Left renal cortex interstitium (tissue), 4 donors: ENCODE measurements around the gene LDLRAD4. TPM values are rescaled to one million over a fixed set of nuclear protein-coding genes. Genes with fewer than 3 reads are reported as not detected.

Experiments
- DNase-seq, 4 donors: peaks; one replicate each; pipeline ENCODE4 v3.0.0-alpha.2; 2013; ENCODE audit warnings: low read depth in 4 of 4, low spot score in 2 of 4, missing footprints in 1 of 4
- polyA plus RNA-seq, 4 donors: library from polyadenylated mRNA; unstranded; fragments of 120-200 nt; gene quantifications; one replicate each; pipeline ENCODE4 v1.2.1, GENCODE V29; 2013; ENCODE audit not compliant: insufficient read length in 4 of 4

LDLRAD4 gene
- polyA plus RNA-seq, 4 donors: 10.3 to 12.7 (median 12.3) TPM

DNA sequence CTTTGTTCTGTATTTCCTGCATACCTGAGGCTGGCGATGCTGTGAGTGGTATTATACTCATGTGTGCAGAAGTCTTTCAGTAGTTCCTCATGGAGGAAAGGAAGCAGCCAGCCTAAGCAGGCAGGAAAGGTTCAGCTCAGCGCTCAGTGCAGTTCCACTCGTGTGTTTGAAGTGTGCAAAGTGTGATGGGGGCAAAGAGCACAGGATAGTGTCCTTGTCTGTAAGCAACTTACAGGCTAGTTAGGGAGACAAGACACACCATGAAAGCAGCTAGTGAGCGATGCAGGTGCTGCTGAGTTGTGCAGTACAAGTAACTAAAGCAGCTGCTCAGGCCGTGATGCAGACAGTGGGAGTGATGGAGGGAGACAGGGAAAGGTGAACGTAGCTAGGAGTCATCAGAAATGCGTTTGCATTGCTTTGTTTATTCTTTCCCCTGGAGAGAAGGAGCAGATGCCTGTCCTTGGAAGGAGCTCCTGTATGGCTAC is 146.2 kb downstream of the LDLRAD4 start:
- no peak for DNase-seq

DNA sequence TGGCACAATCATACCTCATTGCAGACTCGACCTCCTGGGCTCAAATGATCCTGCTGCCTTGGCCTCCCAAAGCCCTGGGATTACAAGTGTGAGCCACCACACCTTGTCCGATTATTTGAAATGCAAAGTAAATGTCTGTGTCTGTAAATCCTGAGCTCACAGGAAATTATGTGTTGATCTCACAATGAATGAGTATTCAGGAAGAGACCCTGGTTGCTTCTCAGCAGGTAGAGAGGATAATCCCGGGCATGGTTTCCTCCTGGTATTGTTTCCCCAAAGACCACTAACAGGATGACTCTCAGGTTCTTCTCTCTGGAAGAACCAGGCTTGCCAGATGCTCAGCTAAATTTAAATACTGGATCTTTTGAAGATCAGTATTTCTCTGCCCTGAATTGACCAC is 147.6 kb downstream of the LDLRAD4 start:
- DNase-seq: no peak

DNA sequence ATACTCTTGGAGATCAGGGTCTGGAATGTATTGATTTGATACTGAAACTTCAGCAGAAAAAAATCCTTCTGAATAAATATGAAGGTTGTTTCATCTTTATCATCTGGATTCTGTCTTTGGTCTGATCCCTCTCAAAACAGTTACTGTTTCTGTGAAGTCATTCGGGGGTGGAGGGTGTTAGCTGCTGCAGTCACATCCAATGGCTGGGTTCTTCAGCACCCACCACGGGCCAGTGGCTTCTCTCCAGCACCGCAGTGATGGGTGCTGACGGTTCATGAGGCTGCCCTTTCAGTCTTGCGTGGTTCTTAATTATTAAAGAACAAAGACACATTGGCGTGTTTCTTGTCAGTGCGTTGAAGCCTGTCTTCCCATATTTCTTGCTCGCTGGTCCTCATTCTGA is 148.0 kb downstream of the LDLRAD4 start:
- no peak for DNase-seq

DNA sequence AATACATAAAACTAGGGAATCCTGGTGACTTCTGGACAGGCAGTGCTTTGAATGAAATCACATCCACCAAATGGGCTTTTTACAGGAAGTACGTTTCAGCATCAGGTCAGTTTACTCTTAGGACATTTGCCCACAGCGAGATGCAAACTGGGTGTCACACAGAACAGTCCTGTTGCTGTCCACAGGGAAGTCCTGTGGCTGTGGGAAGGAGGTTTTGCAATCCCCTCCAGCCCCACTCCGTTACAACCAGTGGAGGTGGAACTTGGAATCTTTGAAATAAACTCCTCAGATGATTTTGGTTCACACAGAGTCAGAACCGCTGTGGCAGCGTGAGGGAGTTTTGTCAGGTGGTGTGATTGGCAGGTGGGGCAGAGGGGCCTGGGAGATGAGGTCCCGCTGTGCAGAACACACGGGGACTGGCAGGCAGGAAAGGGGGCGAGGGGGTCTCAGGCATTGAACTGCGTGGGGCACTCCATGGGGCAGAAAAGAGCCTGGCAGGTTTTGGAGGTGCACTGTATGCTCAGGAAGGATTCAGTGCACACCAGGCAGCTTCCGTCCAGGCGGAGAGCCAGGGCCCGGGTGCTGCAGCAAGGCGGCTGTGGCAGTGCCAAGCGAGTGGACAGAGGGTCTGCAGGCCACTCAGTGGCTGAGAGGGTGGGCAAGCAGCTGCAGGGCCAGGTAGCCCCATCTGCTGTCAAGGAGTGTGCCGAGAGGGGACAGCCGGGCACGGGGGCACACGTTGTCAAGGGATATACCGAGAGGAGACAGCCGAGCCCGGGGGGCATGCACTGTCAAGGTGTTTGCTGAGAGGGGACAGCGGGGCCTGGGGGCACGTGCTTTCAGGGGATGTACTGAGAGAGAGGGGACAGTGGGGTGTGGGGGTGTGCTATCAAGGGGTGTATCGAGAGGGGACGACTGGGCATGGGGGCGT is 148.7 kb downstream of the LDLRAD4 start:
- no peak for DNase-seq

DNA sequence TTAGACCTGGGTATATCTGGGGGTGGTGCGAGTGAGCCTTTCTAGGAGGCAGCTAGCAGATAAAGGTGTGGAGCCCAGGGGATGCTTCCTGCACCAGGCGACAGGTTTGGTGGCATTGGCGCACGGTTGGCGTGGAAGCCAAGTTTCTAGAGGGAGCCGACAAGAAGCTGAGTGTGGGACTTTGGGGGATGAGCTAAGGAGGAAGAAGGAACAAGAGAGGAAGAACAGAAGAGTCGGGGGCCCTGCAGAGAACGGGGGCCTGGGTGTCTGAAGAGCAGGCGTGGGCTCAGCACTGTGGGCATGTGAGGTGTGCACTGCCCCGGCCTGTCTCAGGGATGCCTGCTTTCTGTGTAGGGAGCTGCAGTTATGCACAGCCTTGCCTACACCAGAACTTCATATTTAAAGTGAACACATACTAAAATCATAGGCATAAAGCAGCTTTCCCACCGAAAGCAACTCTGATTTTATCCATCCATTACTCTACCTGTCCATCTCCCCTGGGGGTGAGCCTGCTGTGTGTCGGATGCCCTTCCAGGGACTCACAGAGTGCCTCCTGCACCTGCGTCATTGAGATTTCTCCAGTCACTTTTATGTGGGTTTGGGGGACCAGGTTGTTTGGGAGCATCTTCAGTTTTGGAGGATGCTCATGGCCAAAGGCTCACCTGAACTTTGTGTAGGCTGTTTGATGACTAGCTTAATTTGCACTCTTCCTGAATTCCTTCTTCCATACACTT is 149.7 kb downstream of the LDLRAD4 start:
- DNase-seq: no peak

DNA sequence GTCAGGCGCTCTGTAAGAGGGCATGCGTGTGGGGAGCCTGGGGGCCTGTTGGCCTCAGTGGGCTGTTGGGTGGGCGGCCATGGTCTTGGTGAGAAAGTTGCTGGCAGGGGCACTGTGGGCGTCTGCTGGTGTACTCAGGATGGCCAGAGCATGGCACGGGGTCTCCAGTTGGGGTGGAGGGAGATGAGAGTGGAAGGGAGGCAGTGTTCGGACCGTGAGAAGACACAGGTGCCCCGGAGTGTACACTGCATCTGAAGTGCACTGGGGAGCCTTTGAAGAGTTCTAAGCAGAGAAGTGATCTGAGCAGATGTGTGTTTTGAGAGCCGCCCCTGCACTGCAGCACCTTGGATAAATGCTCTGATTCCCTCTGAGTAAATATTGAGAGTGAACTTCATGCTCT is 150.8 kb downstream of the LDLRAD4 start:
- no peak for DNase-seq

DNA sequence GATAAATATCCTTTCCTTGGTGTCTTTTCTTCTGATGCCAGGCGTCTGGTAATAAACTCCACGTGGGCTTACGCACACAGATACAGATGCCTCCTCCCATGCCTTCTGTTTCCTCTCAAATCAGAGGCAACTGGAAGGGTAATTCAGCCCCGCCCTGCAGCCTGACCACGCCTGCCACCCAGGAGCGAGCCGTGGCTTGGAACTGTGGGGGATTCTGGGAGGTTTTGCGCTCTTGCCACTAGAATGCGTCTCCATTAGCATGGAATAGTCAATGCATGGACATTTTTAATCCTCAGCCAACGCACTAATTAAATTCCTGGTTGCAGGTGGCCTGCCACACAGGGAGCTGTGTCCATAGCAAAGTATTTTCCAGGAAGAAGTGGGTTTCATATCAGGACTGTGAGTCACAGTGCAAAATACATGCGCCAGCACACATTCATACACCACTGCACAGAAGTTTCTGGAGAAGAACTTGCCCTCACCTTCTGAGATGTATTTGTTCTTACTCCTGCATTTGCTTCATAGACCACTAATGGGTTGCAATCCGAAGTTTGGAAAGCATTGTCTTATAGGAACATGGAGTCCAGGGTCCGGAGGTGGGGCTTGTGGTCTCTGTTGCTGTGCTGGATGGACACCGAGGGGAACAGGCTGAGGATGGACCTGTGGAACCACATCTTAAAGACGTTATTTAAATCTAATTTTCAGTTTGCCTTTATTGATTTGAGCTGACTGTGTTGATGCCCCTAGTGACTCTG is 151.4 kb downstream of the LDLRAD4 start:
- DNase-seq: no peak

DNA sequence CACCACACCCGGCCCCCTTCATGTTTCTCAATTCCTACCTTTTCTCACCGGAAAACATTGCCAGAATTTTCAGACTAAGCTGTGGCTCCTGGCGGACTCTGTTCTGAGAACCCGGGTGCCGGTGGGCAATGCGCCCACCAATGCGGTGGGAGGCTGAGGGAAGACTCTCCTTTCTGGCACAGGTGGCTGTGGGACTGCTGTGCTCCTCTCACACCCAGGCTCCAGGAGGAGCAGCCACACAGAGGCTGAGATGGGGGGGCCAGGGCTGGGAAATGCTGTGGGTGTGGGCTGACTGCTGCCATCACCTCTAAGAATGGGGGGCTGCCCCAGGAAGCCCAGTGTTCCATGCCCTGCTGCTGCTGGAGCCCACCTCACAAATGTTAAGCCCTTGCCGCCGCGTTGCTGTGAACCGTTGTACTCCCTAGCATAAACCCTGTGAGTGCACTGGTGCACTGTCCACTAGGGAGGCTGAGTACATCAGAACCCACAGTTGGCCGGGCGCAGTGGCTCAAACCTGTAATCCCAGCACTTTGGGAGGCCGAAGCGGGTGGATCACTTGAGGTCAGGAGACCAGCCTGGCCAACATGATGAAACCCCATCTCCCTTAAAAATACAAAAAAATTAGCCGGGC is 152.6 kb downstream of the LDLRAD4 start:
- DNase-seq: no peak

DNA sequence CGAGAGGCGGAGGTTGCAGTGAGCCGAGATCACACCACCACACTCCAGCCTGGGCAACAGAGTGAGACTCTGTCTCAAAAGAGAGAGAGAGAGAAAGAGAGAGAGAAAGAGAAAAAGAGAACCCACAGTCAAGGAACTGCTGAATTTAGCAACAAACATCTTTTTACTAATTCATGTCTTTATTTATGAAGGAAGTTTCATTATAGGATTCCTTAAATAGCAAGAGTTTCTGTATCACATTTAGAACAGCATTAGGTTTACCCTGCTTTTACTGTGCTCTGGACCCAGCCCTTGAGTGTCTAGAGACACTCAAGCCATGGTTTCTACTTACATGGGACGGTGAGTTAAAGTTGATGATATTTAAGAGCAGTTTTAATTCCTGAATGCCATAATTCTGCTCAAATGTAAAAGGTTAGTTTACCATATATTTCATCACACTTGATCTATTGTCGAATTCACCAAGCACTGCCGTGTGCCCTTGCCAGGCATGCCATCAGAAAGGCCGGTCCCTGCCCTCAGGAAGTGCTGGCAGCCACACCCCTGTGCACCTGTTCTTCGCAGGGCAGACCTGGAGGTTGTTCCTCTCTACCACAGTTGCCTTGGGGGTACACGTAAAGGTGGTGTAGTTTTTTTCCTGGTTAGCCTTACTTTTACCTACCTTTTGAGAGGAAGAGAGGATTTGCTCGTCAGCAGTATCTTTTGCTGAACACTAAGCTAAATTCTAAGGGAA is 153.3 kb downstream of the LDLRAD4 start:
- DNase-seq: no peak

DNA sequence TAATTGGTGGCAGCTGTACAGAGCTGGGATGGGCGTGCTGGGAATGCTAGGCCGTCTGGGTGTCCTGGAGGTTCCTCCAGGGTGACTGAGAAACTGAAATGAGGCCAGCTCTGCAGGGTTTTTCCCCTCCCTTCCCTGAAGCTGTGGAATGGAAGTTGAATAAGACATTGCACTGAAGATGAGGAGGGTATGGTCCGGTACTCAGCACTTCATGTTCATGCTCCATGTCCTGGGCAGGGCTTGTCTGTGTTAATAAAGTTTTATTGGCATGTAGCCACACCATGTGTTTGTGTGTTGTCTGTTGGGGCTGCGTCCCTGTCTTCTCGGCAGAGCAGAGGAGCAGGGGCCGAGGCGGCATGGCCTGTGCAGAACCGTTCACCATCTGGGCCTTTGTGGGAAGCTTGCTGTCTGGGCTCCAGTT is 154.0 kb downstream of the LDLRAD4 start:
- DNase-seq: no peak

DNA sequence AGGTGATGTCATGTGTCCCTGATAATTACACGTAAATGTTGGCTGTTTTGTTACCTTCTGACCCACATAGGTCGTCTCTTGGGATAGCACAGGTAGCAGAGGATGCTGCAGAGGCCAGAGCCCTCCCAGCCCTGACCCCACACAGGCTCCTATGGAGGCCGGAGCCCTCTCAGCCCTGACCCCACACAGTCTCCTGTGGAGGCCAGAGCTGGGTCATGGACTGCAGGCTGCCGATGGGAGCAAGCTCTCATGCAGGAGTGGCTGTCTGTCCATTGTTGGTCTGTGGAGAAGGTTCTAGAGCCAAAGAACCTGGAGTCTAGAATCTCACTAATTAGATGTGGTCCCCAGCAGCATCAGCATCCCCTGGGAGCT is 155.5 kb downstream of the LDLRAD4 start:
- no peak for DNase-seq

DNA sequence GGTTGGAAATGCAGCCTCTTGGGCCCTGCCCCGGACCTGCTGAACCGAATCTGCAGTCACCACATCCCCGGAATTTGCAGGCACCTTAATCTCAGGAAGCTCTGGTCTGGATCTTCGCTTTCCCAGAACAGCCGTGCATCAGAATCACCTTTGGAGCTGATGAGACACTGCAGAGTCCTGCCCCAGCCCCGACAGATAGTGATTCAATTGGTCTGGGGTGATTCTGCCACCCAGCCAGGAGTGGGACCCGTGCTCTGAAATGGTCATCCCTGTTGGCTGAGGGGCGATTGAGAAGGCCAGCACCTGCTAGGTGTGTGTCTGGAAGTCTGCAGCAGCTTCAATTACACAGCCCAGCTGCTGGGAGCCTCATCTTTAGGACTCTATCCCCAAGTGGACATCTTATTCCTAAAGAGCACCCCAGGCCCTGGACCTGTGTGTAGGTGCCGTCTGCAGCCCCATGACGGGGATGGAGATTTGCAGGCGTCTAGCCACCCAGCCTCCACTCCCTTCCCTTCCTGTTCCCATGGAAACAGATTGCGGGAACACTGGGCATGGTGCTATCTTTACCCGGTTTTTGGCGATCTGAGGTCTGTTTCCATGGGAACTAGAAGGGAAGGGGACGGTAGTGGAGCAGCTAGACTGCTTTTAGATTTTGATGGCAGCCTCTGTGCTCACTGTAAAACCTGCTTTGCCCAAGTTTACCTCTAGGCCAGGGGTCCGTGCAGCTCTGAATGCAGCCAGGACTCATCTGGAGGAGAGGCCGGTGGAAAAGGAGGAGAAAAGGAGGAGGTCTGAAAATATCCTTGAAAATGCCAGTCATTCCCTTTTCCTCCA is 156.1 kb downstream of the LDLRAD4 start:
- no peak for DNase-seq

DNA sequence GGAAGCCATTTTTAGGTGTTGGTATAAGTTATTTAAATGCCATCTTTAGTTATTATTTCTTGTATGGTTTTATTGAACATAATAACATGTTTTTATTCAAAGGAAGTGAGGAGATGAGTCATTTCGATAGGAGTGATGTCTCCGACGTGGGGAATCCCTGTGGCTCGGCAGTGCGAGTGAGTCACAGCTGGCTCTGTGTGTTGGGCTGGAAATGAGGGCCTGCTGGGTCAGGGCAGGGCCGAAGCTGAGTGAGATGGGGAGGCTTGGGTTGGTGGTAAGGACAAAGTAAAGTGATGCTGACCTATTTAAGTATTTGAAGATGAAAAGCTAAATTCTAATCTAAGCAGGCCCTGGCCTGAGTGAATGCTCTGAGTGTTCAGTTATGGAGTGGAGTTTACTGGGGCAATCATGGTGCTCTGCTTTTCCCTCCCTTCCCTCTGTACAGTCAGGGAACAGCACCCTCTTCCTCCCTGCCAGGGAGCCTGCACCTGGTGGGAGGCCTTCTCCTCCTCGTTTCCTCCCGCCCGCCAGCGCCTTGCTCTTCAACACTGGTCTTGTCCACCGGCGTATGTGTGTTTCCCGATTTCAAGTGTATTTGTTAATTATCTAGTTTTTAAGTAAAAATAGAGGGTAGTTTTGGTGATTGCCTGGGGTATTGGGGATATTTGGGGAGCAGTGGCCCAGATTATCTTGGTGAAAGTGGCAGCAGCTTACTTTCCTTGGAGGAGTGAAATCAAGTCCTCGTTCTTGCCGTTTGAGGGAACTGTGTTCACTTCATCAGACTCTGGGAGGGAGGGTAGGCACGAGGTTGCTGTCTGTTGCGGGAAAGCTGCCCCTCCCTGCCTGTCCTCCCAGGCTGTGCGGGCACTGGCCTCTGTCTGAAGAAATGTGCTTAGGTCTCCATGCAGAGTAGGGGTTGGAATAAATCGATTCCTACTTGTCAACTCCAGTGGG is 157.0 kb downstream of the LDLRAD4 start:
- DNase-seq: no peak

DNA sequence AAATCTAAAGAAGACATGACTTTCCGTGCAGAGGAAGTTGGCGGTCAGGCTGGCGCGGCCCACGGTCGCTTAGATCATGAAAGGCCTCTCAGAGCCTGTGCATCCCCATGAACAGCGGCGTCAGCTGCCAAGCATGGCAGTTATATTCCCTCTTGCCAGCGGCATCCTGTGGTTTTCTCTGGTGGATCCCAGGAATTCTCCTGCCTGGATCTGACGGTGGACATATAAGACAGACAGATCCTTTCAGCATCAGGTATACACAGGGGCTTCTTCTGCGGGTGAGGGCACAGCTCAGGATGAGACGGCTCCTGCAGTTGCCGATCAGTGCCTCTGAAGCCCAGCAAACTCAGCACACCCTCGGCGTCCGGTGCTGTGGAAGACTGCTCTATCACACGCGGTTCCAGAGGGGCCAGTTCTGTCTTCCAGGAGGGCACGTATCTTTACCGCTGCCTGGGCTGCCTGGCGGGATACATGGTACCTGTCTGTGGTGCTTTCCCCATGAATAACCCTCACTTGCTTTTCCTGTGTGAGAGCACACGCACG is 157.8 kb downstream of the LDLRAD4 start:
- no peak for DNase-seq

DNA sequence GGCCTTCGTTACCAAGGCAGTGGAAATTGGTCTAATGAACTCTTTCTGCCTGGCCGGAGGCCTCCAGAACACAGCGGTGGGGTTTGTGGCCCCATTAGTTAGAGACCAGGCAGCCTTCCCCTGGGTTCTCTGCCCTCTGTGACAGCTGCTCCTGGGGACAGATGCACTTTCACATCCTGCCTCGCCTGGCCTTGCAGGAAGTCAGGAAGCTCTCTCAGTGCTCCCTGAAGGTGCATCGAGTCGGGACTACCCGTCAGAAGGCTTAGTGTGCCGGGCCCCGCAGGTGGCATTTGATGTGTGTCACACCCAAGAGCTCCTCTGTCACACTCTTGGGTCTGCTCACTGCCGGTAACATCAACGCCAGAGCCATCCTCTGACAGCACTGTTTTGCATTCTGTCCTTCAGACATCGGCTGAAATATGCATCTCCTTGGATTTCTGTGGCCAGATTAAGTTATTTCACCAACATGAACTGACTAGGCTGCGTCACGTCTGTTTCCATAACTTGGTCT is 158.3 kb downstream of the LDLRAD4 start:
- no peak for DNase-seq

DNA sequence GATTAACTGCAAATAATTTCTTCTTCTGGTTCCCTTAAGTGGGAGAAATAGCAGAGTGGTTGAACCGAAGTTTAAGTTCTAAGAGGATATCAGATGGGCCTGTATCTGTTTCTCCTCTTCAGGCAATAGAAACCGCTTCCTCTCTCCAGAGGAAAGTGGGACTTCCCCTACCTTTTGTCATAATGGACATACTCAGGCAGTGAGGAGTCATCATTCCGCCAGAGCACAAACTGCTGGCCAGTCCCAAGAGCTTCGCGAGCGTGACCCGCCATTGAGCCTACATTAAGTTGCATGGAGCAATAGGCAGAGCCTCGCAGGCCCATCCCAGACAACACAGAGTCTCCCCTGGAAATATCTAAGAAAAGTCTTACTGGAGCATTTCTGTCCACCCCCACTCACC is 158.9 kb downstream of the LDLRAD4 start:
- DNase-seq: no peak

DNA sequence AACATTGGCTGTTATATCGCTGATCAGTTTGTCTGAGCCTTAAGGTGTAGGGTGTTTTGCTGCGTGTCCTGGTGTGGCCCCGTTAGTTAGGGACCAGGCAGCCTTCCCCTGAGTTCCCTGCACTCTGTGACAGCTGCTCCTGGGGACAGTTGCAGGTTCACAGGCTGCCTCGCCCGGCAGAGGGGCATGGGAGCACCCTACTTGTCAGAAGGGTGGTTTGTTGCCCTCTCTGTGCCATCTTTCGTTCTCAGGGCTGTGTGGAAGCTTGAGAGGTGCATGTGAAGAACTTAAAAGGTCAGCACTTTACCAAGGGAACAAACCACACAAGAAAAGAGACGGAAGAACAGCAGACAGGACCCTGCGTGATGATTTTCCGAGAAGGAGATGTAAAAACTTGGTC is 159.6 kb downstream of the LDLRAD4 start:
- DNase-seq: no peak
